WTC11 (cell line): ENCODE results near the gene DSC3. TPM values are rescaled to one million over a fixed set of nuclear protein-coding genes. Genes with fewer than 3 reads are reported as not detected.

Experiments
- ATAC-seq: fragments of 200-7000 bp; cut with Tn5 transposase; 2 replicates; pipeline ENCODE4 v1.10.0; 2021; ENCODE audit warnings: mild to moderate bottlenecking, moderate library complexity
- CTCF ChIA-PET: fragments of 300-600 bp; sonication (Branson Sonifier 250); formaldehyde crosslinking; loops from one replicate; lab custom pipeline; 2021; ENCODE audit warnings: antibody characterized with exemption; lab: Charles Lee
- POLR2A ChIA-PET: fragments of 350-600 bp; sonication (Branson Sonifier 250); formaldehyde crosslinking; loops from one replicate; lab custom pipeline; 2021; ENCODE audit warnings: antibody characterized with exemption; lab: Charles Lee
- DNase-seq: peaks from one replicate; pipeline ENCODE4 v3.0.0; 2021; ENCODE audit warnings: low spot score
- H3K27ac Mint-ChIP-seq: 2 replicates; pipeline ENCODE4 v1.8.0; 2021; ENCODE audit warnings: mixed read lengths
- H3K27me3 Mint-ChIP-seq: 2 replicates; pipeline ENCODE4 v1.8.0; 2021; ENCODE audit warnings: low read depth, mild to moderate bottlenecking, moderate library complexity, mixed read lengths
- H3K36me3 Mint-ChIP-seq: 2 replicates; pipeline ENCODE4 v1.8.0; 2021; ENCODE audit warnings: mixed read lengths
- H3K4me1 Mint-ChIP-seq: 2 replicates; pipeline ENCODE4 v1.8.0; 2022; ENCODE audit warnings: mixed read lengths
- H3K4me3 Mint-ChIP-seq: 2 replicates; pipeline ENCODE4 v1.8.0; 2021; ENCODE audit warnings: mild to moderate bottlenecking, moderate library complexity, mixed read lengths
- H3K9me3 Mint-ChIP-seq: 2 replicates; pipeline ENCODE4 v1.8.0; 2021; ENCODE audit warnings: mixed read lengths
- NR2C2 ChIP-seq: sonication (generic); formaldehyde crosslinking; IDR thresholded peaks from 2 replicates; pipeline ENCODE4 v1.8.0; 2022; ENCODE audit warnings: mild to moderate bottlenecking, missing genetic modification reagents
- PRRX2 ChIP-seq: fragments of 250-450 bp; sonication (Bioruptor Pico); IDR thresholded peaks from 2 replicates; pipeline ENCODE4 v1.8.0; 2021; ENCODE audit warnings: mild to moderate bottlenecking
- SOX15 ChIP-seq: fragments of 250-450 bp; sonication (Bioruptor Pico); IDR thresholded peaks from 2 replicates; pipeline ENCODE4 v1.9.0; 2021; ENCODE audit warnings: mild to moderate bottlenecking
- TCF7 ChIP-seq: sonication (generic); formaldehyde crosslinking; IDR thresholded peaks from 2 replicates; pipeline ENCODE4 v1.8.0; 2022; ENCODE audit warnings: mild to moderate bottlenecking, low read depth, missing genetic modification reagents, moderate library complexity
- TEAD4 ChIP-seq: sonication (generic); formaldehyde crosslinking; IDR thresholded peaks from 2 replicates; pipeline ENCODE4 v1.8.0; 2022; ENCODE audit warnings: mild to moderate bottlenecking, missing genetic modification reagents
- TP53 ChIP-seq: sonication (generic); formaldehyde crosslinking; IDR thresholded peaks from 2 replicates; pipeline ENCODE4 v1.8.1; 2023; ENCODE audit warnings: mild to moderate bottlenecking, missing genetic modification reagents
- ZNF219 ChIP-seq: sonication (generic); formaldehyde crosslinking; IDR thresholded peaks from 2 replicates; pipeline ENCODE4 v1.8.0; 2023; ENCODE audit warnings: missing genetic modification reagents, mild to moderate bottlenecking, borderline replicate concordance
- ZNF396 ChIP-seq: fragments of 250-450 bp; sonication (Bioruptor Pico); IDR thresholded peaks from 2 replicates; pipeline ENCODE4 v1.8.0; 2021; ENCODE audit warnings: mild to moderate bottlenecking, moderate library complexity, borderline replicate concordance
- ZNF416 ChIP-seq: fragments of 250-450 bp; sonication (Bioruptor Pico); IDR thresholded peaks from 2 replicates; pipeline ENCODE4 v1.9.0; 2021; ENCODE audit warnings: mild to moderate bottlenecking, inconsistent platforms
- ZNF671 ChIP-seq: fragments of 250-450 bp; sonication (Bioruptor Pico); IDR thresholded peaks from 2 replicates; pipeline ENCODE4 v1.8.0; 2021; ENCODE audit warnings: mild to moderate bottlenecking
- total RNA-seq: library from RNA; stranded (reverse); gene quantifications from 3 replicates; pipeline ENCODE4 v1.2.3, GENCODE V29; 2021
- TF ChIP-seq, protein P1 (sequence below): sonication (generic); formaldehyde crosslinking; IDR thresholded peaks from 2 replicates; pipeline ENCODE4 v1.8.0; 2022; ENCODE audit warnings: mild to moderate bottlenecking, missing genetic modification reagents
- TF ChIP-seq, protein P2 (sequence below): sonication (generic); formaldehyde crosslinking; IDR thresholded peaks from 2 replicates; pipeline ENCODE4 v1.8.0; 2022; ENCODE audit warnings: mild to moderate bottlenecking, missing genetic modification reagents
- TF ChIP-seq, protein P3 (sequence below): fragments of 250-450 bp; sonication (Bioruptor Pico); IDR thresholded peaks from 2 replicates; pipeline ENCODE4 v1.9.0; 2021; ENCODE audit warnings: mild to moderate bottlenecking
- TF ChIP-seq, protein P4 (sequence below): fragments of 250-450 bp; sonication (Bioruptor Pico); IDR thresholded peaks from 2 replicates; pipeline ENCODE4 v1.8.0; 2021; ENCODE audit warnings: mild to moderate bottlenecking
- TF ChIP-seq, protein P5 (sequence below): sonication (generic); formaldehyde crosslinking; IDR thresholded peaks from 2 replicates; pipeline ENCODE4 v1.8.1; 2023; ENCODE audit warnings: mild to moderate bottlenecking, missing genetic modification reagents, moderate library complexity
- TF ChIP-seq, protein P6 (sequence below): sonication (generic); formaldehyde crosslinking; IDR thresholded peaks from 2 replicates; pipeline ENCODE4 v1.8.0; 2023; ENCODE audit warnings: mild to moderate bottlenecking, missing genetic modification reagents
- TF ChIP-seq, protein P7 (sequence below): sonication (generic); formaldehyde crosslinking; IDR thresholded peaks from 2 replicates; pipeline ENCODE4 v1.8.1; 2022; ENCODE audit warnings: mild to moderate bottlenecking, moderate library complexity, missing genetic modification reagents

DSC3 gene
- total RNA-seq, 1 experiment from 2014 or later, result 2.6 TPM

DNA sequence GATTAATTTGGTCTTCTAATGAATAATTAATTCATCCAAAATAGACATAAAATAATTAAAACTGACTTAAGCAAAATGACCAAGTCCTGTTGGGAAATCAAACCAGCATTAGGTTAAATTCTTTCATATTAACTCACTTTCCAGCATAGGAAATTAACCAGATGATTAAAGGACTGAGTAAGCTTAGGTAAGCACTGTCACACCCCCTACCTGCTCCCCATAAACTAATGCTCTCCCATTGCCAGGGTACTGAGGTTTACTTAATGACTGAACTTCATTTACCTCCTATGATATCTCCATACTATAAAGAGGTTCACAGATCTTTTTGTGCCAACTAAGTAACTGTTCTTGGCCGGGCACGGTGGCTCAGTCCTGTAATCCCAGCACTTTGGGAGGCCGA is 46.0 kb upstream of the DSC3 start (continued):
- TF ChIP-seq, protein P1, sequence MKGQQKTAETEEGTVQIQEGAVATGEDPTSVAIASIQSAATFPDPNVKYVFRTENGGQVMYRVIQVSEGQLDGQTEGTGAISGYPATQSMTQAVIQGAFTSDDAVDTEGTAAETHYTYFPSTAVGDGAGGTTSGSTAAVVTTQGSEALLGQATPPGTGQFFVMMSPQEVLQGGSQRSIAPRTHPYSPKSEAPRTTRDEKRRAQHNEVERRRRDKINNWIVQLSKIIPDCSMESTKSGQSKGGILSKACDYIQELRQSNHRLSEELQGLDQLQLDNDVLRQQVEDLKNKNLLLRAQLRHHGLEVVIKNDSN (CRISPR knock-in tag), result no peak
- no peak for TF ChIP-seq TP53 (CRISPR knock-in tag)
- TF ChIP-seq, protein P2, sequence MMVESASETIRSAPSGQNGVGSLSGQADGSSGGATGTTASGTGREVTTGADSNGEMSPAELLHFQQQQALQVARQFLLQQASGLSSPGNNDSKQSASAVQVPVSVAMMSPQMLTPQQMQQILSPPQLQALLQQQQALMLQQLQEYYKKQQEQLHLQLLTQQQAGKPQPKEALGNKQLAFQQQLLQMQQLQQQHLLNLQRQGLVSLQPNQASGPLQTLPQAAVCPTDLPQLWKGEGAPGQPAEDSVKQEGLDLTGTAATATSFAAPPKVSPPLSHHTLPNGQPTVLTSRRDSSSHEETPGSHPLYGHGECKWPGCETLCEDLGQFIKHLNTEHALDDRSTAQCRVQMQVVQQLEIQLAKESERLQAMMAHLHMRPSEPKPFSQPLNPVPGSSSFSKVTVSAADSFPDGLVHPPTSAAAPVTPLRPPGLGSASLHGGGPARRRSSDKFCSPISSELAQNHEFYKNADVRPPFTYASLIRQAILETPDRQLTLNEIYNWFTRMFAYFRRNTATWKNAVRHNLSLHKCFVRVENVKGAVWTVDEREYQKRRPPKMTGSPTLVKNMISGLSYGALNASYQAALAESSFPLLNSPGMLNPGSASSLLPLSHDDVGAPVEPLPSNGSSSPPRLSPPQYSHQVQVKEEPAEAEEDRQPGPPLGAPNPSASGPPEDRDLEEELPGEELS (CRISPR knock-in tag), result no peak
- TF ChIP-seq PRRX2, result no peak
- no peak for TF ChIP-seq ZNF219 (CRISPR knock-in tag)

DNA sequence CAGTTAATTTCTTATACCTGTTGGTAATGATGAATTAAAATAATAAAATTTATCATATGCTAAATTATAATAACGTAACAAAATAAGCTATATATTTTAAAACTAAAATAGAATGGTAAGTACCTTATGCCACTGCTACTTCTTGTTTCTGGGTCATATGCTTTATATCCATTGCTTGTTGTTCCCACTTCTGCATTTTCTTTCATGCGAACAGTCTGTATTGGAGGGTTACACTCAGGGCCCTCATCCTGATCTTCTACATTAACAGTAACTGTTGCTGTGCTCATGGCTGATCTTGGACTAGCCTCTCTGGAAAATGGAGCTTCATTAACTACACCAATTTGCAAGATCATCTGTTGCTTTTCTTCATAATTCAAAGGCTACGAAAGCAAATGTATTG is 37.4 kb upstream of the DSC3 start:
- Mint-ChIP-seq H3K9me3 (no peaks in the 10 kb centered on the region), H3K27ac (no peak overlapping the region), H3K4me1 (no peaks in the 10 kb centered on the region), H3K4me3 (no peak overlapping the region), H3K36me3 (peaks cover 30% of the 10 kb centered on the region), H3K27me3 (no peaks in the 10 kb centered on the region)
- no peak for TF ChIP-seq ZNF671 (CRISPR knock-in tag)
- TF ChIP-seq SOX15 (CRISPR knock-in tag), result no peak
- TF ChIP-seq, protein P3, sequence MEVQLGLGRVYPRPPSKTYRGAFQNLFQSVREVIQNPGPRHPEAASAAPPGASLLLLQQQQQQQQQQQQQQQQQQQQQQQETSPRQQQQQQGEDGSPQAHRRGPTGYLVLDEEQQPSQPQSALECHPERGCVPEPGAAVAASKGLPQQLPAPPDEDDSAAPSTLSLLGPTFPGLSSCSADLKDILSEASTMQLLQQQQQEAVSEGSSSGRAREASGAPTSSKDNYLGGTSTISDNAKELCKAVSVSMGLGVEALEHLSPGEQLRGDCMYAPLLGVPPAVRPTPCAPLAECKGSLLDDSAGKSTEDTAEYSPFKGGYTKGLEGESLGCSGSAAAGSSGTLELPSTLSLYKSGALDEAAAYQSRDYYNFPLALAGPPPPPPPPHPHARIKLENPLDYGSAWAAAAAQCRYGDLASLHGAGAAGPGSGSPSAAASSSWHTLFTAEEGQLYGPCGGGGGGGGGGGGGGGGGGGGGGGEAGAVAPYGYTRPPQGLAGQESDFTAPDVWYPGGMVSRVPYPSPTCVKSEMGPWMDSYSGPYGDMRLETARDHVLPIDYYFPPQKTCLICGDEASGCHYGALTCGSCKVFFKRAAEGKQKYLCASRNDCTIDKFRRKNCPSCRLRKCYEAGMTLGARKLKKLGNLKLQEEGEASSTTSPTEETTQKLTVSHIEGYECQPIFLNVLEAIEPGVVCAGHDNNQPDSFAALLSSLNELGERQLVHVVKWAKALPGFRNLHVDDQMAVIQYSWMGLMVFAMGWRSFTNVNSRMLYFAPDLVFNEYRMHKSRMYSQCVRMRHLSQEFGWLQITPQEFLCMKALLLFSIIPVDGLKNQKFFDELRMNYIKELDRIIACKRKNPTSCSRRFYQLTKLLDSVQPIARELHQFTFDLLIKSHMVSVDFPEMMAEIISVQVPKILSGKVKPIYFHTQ (CRISPR knock-in tag), result no peak
- TF ChIP-seq NR2C2, result no peak
- no peak for TF ChIP-seq TEAD4 (CRISPR knock-in tag)
- TF ChIP-seq, protein P4, sequence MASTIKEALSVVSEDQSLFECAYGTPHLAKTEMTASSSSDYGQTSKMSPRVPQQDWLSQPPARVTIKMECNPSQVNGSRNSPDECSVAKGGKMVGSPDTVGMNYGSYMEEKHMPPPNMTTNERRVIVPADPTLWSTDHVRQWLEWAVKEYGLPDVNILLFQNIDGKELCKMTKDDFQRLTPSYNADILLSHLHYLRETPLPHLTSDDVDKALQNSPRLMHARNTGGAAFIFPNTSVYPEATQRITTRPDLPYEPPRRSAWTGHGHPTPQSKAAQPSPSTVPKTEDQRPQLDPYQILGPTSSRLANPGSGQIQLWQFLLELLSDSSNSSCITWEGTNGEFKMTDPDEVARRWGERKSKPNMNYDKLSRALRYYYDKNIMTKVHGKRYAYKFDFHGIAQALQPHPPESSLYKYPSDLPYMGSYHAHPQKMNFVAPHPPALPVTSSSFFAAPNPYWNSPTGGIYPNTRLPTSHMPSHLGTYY (CRISPR knock-in tag), result no peak
- no peak for TF ChIP-seq TCF7
- TF ChIP-seq, protein P5, sequence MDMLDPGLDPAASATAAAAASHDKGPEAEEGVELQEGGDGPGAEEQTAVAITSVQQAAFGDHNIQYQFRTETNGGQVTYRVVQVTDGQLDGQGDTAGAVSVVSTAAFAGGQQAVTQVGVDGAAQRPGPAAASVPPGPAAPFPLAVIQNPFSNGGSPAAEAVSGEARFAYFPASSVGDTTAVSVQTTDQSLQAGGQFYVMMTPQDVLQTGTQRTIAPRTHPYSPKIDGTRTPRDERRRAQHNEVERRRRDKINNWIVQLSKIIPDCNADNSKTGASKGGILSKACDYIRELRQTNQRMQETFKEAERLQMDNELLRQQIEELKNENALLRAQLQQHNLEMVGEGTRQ (CRISPR knock-in tag), result no peak
- no peak for TF ChIP-seq ZNF396 (CRISPR knock-in tag)
- TF ChIP-seq, protein P6, sequence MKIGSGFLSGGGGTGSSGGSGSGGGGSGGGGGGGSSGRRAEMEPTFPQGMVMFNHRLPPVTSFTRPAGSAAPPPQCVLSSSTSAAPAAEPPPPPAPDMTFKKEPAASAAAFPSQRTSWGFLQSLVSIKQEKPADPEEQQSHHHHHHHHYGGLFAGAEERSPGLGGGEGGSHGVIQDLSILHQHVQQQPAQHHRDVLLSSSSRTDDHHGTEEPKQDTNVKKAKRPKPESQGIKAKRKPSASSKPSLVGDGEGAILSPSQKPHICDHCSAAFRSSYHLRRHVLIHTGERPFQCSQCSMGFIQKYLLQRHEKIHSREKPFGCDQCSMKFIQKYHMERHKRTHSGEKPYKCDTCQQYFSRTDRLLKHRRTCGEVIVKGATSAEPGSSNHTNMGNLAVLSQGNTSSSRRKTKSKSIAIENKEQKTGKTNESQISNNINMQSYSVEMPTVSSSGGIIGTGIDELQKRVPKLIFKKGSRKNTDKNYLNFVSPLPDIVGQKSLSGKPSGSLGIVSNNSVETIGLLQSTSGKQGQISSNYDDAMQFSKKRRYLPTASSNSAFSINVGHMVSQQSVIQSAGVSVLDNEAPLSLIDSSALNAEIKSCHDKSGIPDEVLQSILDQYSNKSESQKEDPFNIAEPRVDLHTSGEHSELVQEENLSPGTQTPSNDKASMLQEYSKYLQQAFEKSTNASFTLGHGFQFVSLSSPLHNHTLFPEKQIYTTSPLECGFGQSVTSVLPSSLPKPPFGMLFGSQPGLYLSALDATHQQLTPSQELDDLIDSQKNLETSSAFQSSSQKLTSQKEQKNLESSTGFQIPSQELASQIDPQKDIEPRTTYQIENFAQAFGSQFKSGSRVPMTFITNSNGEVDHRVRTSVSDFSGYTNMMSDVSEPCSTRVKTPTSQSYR (CRISPR knock-in tag), result no peak
- TF ChIP-seq ZNF416 (CRISPR knock-in tag), result no peak
- TF ChIP-seq, protein P7, sequence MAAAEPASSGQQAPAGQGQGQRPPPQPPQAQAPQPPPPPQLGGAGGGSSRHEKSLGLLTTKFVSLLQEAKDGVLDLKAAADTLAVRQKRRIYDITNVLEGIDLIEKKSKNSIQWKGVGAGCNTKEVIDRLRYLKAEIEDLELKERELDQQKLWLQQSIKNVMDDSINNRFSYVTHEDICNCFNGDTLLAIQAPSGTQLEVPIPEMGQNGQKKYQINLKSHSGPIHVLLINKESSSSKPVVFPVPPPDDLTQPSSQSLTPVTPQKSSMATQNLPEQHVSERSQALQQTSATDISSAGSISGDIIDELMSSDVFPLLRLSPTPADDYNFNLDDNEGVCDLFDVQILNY, result no peak
- TF ChIP-seq PRRX2, result no peak
- no peak for ATAC-seq
- ChIA-PET POLR2A (no interaction called here), CTCF (no interaction called here)
- no peak for DNase-seq
